OCI-LY7 (cell line): Measurements from ENCODE around the gene PLXDC2. TPM values are rescaled to one million over a fixed set of nuclear protein-coding genes. Genes with fewer than 3 reads are reported as not detected.

Experiments used
- BruUV-seq: library from RNA; stranded (reverse); fragments of 400-500 nt; replicated peaks from 2 replicates; lab custom pipeline; 2021; lab: Mats Ljungman, UMichigan
- CTCF ChIA-PET: fragments of 300-600 bp; sonication (Branson Sonifier 250); formaldehyde crosslinking; loops from one replicate; lab custom pipeline; 2022; ENCODE audit warnings: antibody characterized with exemption; ENCODE audit not compliant: unreplicated experiment; lab: Charles Lee
- POLR2A ChIA-PET: fragments of 300-600 bp; sonication (Branson Sonifier 250); formaldehyde crosslinking; loops from one replicate; lab custom pipeline; 2022; ENCODE audit warnings: antibody characterized with exemption; lab: Charles Lee
- DNase-seq: peaks from one replicate; pipeline ENCODE4 v3.0.0-alpha.2; 2015; ENCODE audit warnings: low spot score
- H2AFZ ChIP-seq: fragments of 200-600 bp; sonication (generic), shearing (Covaris generic); 2 replicates; pipeline ENCODE4 v1.6.1; 2014; ENCODE audit warnings: mild to moderate bottlenecking, antibody characterized with exemption, low read length, moderate library complexity
- H3K27ac ChIP-seq: fragments of 200-600 bp; sonication (generic); 2 replicates; pipeline ENCODE4 v1.5.1; 2014; ENCODE audit warnings: mixed run types, low read depth, mild to moderate bottlenecking, moderate library complexity, low read length, inconsistent platforms; ENCODE audit not compliant: poor library complexity, severe bottlenecking
- H3K36me3 ChIP-seq: fragments of 200-600 bp; sonication (generic); 2 replicates; pipeline ENCODE4 v1.6.1; 2014; ENCODE audit warnings: mild to moderate bottlenecking, antibody characterized with exemption, low read length, moderate library complexity, mixed read lengths; ENCODE audit not compliant: insufficient read depth
- H3K4me1 ChIP-seq: fragments of 200-600 bp; sonication (generic); 2 replicates; pipeline ENCODE4 v1.5.1; 2014; ENCODE audit warnings: mild to moderate bottlenecking, low read length; ENCODE audit not compliant: insufficient read depth, poor library complexity, severe bottlenecking
- H3K4me2 ChIP-seq: fragments of 200-600 bp; sonication (generic); 2 replicates; pipeline ENCODE4 v1.6.1; 2014; ENCODE audit warnings: mild to moderate bottlenecking, low read length
- H3K4me3 ChIP-seq: fragments of 200-600 bp; sonication (generic); 2 replicates; pipeline ENCODE4 v1.5.1; 2014; ENCODE audit warnings: mild to moderate bottlenecking, low read depth, low read length; ENCODE audit not compliant: poor library complexity, severe bottlenecking
- H3K79me2 ChIP-seq: fragments of 200-600 bp; sonication (generic); 2 replicates; pipeline ENCODE4 v1.6.1; 2016; ENCODE audit warnings: low read depth, mild to moderate bottlenecking, low read length, moderate library complexity, mixed read lengths; ENCODE audit not compliant: insufficient read depth
- H3K9me2 ChIP-seq: fragments of 200-600 bp; sonication (generic); 2 replicates; pipeline ENCODE4 v1.6.1; 2016; ENCODE audit warnings: mild to moderate bottlenecking, low read length, mixed read lengths; ENCODE audit not compliant: insufficient read depth
- H3K9me3 ChIP-seq: fragments of 200-600 bp; sonication (generic); 2 replicates; pipeline ENCODE4 v1.6.1; 2014; ENCODE audit warnings: mild to moderate bottlenecking, mixed run types, low read length, mixed read lengths
- H4K20me1 ChIP-seq: fragments of 200-600 bp; sonication (generic); 2 replicates; pipeline ENCODE4 v1.6.1; 2014; ENCODE audit warnings: mild to moderate bottlenecking, antibody characterized with exemption, low read length, moderate library complexity, mixed read lengths; ENCODE audit not compliant: insufficient read depth
- CTCF ChIP-seq: fragments of 200-600 bp; sonication (generic); conservative IDR thresholded peaks from 2 replicates; pipeline ENCODE4 v1.5.1; 2014; ENCODE audit warnings: mild to moderate bottlenecking, antibody characterized with exemption, low read length, moderate library complexity, mixed read lengths
- EZH2phosphoT487 ChIP-seq: fragments of 200-600 bp; sonication (generic); IDR thresholded peaks from 2 replicates; pipeline ENCODE4 v1.6.1; 2018; ENCODE audit warnings: low read depth, borderline replicate concordance, mild to moderate bottlenecking, mixed run types, antibody characterized with exemption, low read length, moderate library complexity, mixed read lengths
- intact Hi-C: fragments of 100-400 bp; cut with micrococcal nuclease; formaldehyde crosslinking; loops from one replicate; pipeline ENCODE4 v1.10.0; 2022; ENCODE audit not compliant: unreplicated experiment
- total RNA-seq, 2 experiments: library from RNA; depleted of rRNA in 1 of 2; stranded (reverse); fragments of >200 nt in 1 of 2; shearing (Covaris generic) in 1 of 2; gene quantifications; 2 replicates each; pipeline ENCODE4 v1.2.3, GENCODE V29; 2014 to 2022

Gene PLXDC2
- total RNA-seq, 2 experiments from 2014 or later = not detected

- TF ChIP-seq CTCF (no peak), EZH2phosphoT487 (no peak)
Measured at GRCh38 chr10:19874190-19874589, 58.0 kb downstream of the PLXDC2 start.

GRCh38 chr10:19874791-19875190 is 58.6 kb downstream of the PLXDC2 start:
- no peaks in the 10 kb centered on the region for H3K79me2 ChIP-seq

More at GRCh38 chr10:19874190-19874589, 58.0 kb downstream of the PLXDC2 start:
- Histone ChIP-seq H3K4me1 (no peaks in the 10 kb centered on the region), H3K36me3 (no peaks in the 10 kb centered on the region), H3K4me2 (no peak overlapping the region), H2AFZ (no peak overlapping the region), H3K4me3 (no peak overlapping the region), H3K9me3 (no peaks in the 10 kb centered on the region), H3K27ac (no peak overlapping the region), H3K9me2 (no peaks in the 10 kb centered on the region), H3K79me2 (no peaks in the 10 kb centered on the region), H4K20me1 (no peaks in the 10 kb centered on the region)
- DNase-seq = no peak
- intact Hi-C loops = no loop called here
- no TSS peak for BruUV-seq
- ChIA-PET CTCF (no interaction called here), POLR2A (no interaction called here)

GRCh38 chr10:19876570-19876969 is 60.3 kb downstream of the PLXDC2 start:
- Histone ChIP-seq H2AFZ (no peak overlapping the region), H3K36me3 (no peaks in the 10 kb centered on the region), H3K9me2 (no peaks in the 10 kb centered on the region), H4K20me1 (no peaks in the 10 kb centered on the region), H3K27ac (no peak overlapping the region), H3K79me2 (no peaks in the 10 kb centered on the region), H3K4me2 (no peak overlapping the region), H3K4me3 (no peak overlapping the region), H3K4me1 (no peaks in the 10 kb centered on the region), H3K9me3 (no peaks in the 10 kb centered on the region)
- no peak for DNase-seq
- no peak for TF ChIP-seq CTCF
- TF ChIP-seq EZH2phosphoT487 = no peak
- POLR2A ChIA-PET = no interaction called here
- CTCF ChIA-PET = no interaction called here
- no TSS peak for BruUV-seq
- intact Hi-C loops = no loop called here

More at GRCh38 chr10:19874791-19875190, 58.6 kb downstream of the PLXDC2 start:
- no TSS peak for BruUV-seq
- TF ChIP-seq CTCF (no peak), EZH2phosphoT487 (no peak)
- no peaks in the 10 kb centered on the region for H3K9me3 ChIP-seq
- H3K36me3 ChIP-seq = no peaks in the 10 kb centered on the region
- ChIA-PET CTCF (no interaction called here), POLR2A (no interaction called here)
- H4K20me1 ChIP-seq = no peaks in the 10 kb centered on the region
- H3K27ac ChIP-seq = no peak overlapping the region
- no peaks in the 10 kb centered on the region for H3K9me2 ChIP-seq
- no peak overlapping the region for H3K4me3 ChIP-seq
- H2AFZ ChIP-seq = no peak overlapping the region
- intact Hi-C loops = no loop called here
- DNase-seq = no peak
- no peaks in the 10 kb centered on the region for H3K4me1 ChIP-seq
- H3K4me2 ChIP-seq = no peak overlapping the region
